ENCODE data around the gene ATP10B.
"Not testable (repeated sequence)": the region's sequence is repeated elsewhere in the genome, so short reads cannot be mapped to it uniquely, and the experiment has no call there.

Gene ATP10B, protein sequence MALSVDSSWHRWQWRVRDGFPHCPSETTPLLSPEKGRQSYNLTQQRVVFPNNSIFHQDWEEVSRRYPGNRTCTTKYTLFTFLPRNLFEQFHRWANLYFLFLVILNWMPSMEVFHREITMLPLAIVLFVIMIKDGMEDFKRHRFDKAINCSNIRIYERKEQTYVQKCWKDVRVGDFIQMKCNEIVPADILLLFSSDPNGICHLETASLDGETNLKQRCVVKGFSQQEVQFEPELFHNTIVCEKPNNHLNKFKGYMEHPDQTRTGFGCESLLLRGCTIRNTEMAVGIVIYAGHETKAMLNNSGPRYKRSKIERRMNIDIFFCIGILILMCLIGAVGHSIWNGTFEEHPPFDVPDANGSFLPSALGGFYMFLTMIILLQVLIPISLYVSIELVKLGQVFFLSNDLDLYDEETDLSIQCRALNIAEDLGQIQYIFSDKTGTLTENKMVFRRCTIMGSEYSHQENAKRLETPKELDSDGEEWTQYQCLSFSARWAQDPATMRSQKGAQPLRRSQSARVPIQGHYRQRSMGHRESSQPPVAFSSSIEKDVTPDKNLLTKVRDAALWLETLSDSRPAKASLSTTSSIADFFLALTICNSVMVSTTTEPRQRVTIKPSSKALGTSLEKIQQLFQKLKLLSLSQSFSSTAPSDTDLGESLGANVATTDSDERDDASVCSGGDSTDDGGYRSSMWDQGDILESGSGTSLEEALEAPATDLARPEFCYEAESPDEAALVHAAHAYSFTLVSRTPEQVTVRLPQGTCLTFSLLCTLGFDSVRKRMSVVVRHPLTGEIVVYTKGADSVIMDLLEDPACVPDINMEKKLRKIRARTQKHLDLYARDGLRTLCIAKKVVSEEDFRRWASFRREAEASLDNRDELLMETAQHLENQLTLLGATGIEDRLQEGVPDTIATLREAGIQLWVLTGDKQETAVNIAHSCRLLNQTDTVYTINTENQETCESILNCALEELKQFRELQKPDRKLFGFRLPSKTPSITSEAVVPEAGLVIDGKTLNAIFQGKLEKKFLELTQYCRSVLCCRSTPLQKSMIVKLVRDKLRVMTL (N-terminal part only)

DNA sequence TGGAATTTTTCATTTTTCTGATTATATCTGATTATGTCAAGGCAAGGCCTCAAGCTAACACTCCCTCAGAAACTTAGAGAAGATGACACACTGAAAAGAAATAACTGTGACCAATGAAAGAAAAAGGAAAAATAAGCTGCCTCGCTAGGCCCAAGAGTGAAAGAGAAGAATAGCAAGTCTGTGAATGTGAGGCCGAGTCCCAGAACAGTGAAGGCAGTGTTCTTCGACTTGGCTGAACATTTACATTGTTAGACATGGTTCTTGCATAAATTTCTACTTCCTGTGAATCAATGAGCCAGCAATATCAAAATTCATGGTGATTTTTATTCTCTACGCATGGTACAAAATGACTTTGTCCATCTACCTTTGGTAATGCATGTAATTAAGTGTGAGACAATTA lies at the start of gene ATP10B:
ATP10B (minus strand) TSS at position 163 of the 400 bp plus-strand sequence. CDS start 164,137 bp downstream, outside the sequence.
- no peak for DNase-seq

DNA sequence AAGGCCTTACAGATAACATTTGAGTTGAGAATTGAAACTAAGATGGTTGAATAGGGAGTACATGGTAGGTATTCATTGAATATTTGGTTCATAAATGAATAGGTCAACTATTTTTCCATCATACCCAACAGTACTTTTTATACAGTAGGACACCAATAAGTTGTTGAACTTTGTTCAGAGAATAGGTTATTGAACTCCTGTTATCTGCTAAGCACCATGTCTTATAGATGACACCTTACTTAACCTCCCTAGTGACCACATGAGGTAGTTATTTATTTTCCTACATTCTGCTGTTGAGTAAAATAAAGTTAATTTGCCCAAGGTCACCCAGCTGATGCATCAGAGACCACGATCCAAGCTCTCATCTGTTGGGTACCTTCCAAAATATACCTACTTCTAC lies 49.6 kb upstream of the ATP10B start:
- no peak for DNase-seq

DNA sequence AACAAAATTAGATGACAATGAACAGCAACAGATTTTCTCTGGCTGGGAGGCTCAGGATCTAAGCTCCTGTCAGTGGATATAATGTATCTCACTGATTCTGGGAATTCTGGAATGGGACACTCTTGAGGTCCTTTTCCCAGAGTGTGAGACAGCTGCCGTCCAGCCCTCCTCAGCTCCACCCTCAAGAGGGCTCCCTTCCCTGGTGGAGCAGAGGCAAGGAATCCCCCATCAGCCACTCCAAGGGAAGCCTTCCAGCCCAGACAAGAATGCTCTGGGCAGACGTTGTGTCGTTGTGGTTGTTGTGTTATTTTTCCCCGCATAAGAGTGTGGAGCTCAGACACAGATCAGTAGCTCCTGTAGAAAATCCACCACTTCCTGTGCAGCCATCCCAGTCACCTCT lies 47.7 kb upstream of the ATP10B start:
- DNase-seq: no peak

DNA sequence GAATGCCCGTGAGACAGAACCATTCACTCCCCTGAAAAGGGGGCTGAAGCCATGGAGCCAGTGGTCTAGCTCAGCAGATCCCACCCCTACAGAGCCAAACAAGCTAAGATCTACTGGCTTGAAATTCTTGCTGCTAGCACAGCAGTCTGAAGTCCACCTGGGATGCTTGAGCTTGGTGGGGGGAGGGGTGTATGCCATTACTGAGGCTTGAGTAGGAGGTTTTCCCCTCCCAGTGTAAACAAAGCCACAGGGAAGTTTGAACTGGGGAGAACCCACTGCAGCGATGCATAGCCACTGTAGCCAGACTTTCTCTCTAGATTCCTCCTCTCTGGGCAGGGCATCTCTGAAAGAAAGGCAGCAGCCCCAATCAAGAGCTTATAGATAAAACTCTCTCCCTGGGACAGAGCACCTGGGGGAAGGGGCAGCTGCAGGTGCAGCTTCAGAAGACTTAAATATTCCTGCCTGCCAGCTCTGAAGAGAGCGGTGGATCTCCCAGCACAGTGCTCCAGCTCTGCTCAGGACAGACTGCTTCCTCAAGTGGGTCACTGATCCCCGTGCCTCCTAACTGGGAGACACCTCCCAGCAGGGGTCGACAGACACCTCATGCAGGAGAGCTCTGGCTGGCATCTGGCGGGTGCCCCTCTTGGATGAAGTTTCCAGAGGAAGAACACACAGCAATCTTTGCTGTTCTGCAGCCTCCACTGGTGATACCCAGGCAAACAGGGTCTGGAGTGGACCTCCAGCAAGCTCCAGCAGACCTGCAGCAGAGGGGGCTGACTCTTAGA lies 41.4 kb upstream of the ATP10B start:
- not testable (repeated sequence) for DNase-seq

DNA sequence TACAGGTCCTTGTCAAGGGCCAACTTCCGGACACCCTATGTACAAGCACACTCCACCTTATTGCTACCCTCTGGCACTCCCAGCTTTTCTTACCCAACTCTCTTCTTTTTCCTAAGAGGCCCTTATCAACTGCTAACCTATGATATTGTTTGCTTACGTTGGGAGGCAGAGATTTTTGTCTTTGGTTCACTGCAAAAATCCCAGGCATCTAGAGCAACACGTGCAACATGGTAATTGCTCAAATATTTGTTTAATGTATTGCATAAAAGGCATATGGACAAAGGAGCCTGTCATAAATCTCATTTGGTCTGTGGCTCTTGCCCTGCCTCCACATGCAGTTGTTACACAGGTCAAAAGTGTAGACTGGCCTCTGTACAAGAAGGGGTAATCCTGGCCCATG lies 35.8 kb upstream of the ATP10B start:
- no peak for DNase-seq

DNA sequence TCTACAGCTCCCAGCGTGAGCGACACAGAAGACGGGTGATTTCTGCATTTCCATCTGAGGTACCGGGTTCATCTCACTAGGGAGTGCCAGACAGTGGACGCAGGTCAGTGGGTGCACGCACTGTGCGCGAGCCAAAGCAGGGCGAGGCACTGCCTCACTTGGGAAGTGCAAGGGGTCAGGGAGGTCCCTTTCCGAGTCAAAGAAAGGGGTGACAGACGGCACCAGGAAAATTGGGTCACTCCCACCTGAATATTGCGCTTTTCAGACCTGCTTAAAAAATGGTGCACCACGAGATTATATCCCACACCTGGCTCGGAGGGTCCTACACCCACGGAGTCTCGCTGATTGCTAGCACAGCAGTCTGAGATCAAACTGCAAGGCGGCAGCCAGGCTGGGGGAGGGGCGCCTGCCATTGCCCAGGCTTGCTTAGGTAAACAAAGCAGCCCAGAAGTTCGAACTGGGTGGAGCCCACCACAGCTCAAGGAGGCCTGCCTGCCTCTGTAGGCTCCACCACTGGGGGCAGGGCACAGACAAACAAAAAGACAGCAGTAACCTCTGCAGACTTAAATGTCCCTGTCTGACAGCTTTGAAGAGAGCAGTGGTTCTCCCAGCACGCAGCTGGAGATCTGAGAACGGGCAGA lies 21.7 kb upstream of the ATP10B start:
- DNase-seq: not testable (repeated sequence)

DNA sequence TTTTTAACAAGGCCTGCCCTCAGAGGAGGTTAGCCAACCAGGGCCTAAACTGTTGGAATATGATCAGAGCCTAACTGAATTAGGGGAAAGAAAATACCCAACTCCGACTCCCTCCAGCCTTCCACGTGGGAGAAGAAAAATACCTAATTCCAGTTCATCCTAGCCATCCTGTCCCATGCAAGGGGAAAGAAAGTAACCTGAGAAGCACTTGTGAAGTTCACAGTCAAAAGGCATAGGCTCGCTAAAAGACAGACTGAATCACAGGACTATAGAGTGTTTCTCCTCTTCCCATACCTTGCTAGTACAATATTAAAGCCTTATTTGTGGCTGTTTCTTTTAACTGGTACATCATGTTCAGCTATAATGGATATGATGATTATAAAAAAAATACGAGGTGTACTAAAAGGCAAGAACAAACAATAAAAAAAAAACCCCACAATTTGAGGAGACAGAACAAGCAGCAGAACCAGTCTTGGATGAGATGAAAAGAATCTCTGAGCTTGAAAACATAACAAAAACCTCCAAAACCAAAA lies 18.0 kb upstream of the ATP10B start:
- no peak for DNase-seq

DNA sequence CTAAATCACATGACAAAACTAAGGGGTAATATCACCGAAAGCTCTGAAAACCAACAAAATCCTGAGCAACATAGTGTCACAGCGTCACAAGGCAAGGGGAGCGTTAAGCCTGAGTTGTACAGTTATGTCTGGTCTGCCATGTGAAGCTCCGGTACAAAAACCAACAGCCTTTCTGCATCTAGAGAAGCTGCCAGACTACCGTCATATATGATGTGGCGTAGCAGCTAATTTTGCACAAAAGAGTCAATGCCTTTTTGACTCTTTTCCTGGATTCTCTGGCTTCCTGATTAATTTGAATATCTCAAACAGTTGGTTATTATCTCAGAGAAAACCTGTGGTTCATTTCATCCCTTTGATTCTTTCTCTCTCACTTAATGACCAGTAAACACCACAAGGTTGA lies 16.0 kb upstream of the ATP10B start:
- no peak for DNase-seq

DNA sequence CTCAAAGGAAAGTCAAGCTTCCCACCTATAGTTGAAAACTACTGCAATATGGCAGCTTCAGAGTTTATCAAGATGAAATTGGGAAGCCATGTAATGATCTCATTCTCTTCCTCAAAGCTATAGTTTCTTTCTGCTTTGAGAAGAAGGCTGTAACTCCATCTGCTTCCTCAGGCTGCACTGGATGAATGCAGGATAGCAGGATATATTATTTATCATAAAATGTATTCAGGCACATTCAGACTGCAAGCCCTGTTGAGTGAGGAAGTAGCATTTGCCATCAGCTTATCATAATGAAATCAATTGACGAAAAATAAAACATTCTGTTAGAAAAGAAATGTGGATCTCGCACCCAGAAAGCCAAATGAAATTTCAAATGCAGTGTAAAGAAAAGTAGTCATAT lies 560 bp downstream of the ATP10B start:
- no peak for DNase-seq

DNA sequence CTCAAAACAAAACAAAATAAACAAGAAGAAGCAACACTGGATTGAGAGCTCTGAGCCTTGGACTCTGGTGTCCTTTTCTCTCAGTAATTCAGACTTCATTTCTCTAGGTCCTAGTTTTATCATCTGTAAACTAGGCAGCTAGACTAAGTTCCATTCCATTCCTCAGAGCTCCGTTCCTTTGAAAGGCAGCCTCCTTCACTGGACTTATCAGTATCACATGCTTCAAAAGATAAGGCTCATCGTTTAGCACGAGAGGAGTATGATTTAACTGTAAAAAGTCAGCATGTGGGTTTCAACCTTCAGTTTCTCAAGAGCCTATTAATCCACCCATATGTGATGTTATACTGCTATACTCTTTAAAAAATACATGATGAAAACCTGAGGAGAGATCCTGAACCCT lies 1.6 kb downstream of the ATP10B start:
- no peak for DNase-seq

DNA sequence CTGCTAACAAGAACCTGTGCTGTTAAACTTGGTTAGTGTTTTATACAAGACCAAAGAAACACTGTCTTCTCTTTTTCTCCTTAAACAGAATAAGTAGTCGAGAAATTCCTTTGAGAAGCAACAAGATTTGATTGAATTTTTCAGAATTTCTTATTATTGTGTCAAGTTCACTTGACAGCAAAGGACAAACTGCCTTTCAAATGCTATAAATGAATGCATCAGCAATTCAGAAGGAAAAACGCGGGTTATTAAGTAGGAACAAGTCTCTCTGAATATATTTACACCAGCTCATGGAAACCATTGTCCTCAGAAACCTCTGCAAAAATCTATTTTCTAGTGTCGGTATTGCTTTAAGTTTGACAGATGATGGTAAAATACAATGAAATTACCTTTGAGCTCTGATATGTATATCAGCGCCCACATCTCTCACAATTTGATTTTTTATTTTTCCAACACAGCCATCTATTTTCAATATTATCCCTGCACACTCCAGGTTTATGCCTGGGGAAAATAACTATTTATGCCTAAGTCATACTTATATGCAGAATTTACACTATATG lies 4.4 kb downstream of the ATP10B start:
- DNase-seq: no peak

DNA sequence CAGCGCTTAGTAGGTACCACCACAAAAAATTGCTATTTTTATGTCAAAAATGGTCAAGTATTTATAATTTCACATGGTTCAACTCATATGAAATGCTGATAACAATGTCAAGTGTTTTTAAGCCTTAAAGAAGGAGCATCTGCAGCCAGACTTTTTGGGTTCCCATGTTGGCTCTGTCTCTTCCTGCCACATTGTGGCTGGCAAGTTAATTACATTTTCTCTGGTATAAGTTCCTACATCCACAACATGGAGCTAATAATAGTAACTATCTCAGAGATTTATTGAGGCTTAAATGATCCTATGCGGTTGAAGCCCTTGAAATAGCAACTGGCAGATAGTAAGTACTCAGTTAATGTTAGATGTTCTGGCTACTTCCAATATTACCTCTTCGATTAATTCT lies 5.4 kb downstream of the ATP10B start:
- no peak for DNase-seq

DNA sequence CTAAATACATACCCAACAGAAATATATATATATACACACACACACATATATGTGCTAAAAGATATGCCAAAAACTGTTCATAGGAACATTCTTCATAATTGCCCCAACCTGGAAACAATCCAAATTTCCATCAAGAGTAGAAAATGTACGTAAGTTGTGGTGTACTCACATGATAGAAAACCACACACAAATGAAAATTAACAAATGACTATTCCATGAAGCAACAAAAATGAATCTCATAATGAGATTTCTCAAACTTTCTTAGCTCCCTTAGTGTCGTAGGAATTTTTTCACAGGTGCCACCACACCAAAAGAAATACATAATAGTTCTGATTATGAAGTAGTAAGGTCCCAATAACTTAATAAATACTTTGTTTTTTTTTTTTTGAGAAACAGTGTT lies 7.8 kb downstream of the ATP10B start:
- DNase-seq: no peak

DNA sequence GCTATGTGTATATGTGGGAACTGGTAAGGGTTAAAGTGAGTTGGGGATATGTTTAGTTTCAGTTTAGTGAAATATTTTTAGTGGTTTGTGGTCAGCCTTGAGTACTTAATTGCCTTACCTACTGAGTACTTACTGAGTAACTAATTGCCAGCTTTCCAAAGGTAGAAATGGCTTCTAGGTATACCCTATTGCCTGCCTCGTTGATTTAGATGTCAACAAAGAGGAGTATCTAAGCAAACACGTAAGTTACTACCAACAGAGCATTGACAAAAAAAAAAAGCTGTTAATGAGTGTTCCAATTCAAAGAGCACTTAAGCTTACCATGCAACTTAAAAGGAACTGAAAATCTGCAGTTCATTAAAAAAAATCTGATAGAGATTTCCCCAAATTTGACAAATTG lies 8.8 kb downstream of the ATP10B start:
- DNase-seq: no peak

DNA sequence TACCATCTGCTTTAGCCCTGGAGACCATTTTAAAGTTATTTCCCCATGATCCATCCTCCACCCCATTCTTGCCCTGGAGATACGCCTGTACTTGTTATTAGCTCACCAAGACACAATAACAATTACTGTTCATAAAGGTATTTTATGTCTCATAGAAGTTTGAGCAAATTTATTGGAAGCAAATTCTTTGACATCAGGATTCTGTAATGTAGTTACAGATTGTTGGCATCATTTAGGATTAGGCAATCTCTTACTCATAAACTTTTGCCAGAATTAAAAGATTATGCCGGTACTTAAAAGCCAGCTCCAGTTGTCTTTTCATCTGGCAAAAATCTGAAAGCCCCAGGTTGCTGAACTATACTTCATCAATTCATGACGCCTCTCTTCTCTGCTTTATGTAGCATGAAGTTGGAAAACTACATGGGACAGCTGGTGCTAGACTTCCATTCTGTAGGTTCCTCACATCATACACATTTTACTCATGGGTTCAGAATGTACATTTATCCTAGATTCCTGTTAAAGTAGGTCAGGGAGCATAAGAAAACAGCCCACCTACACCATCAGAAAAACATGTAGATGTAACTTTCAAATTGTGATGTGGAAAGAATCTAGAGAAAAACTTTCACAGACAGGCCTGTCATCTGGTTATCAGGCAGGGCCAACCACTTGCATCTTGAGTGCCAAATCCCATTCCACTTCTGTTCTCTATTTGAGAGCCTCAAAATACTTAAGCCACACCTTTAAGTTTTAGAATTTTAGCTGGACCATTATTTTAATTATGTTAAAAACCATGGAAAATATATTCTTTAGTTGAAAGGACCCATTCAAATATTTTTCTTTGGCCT lies 14.0 kb downstream of the ATP10B start:
- no peak for DNase-seq

DNA sequence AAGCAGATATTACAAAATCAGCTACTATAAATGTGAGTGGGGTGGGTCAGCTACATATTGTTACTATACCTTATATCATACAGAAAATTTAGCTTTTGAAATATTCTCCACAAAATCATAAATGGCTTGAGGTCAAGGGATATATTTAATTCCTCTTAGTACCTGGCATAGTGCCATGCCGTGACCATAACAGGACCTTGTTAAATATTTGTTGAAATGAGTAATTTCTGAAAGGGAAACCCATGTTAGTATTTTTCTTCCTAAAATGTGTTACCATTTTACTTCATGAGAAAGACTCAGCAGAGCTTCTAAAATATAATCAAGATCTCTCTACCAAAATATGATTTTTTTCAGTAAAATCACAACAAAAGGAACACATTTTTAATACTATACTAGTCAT lies 14.8 kb downstream of the ATP10B start:
- no peak for DNase-seq

DNA sequence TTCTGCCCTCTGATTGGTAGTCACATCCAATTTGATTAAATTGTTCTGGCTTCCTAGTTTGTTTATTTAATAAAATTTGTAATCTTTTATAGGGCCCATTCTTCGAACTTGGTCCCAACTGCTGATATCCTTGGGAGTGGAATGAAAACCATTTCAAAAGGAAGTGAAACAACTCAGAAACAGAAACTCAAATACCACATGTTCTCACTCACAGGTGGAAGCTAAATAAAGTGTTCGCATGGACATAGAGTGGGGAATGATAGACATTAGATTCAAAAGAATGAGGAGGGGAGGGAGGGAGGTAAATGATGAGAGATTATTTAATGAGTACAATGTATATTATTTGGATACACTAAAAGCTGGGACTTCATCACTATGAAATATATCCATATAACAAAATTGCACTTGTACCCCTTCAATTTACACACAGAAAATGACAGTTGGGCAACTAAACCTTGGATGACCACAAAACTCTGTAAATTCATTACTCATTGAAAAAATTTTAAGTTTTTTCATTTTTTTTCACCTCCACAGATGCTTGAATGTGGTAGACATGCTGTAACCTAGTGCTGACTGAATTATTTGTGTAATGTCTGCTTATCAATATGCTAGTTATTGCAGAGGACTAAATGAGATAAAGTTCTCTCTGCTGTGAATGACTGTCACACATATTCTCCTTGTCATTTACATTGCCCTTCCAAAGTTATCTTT lies 16.0 kb downstream of the ATP10B start:
- DNase-seq: no peak

DNA sequence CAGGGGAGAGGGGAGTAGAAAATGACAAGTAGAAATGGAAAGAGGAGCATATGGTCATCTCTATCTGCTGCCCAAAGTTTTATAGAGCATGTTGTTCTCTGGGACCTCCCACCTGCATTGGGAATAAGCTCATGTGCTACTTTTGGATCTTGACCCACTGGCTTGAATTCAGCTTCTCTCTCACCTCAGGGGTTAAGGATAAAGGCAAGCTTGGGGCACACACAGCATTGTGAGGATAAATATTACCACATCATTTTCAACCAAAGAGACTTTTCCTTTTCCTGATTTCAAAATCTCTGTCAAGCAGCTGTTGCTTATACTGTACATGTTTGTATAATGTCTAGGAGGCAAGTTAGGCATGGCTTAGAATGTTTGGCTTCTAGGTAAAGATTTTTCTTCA lies 16.6 kb downstream of the ATP10B start:
- no peak for DNase-seq

DNA sequence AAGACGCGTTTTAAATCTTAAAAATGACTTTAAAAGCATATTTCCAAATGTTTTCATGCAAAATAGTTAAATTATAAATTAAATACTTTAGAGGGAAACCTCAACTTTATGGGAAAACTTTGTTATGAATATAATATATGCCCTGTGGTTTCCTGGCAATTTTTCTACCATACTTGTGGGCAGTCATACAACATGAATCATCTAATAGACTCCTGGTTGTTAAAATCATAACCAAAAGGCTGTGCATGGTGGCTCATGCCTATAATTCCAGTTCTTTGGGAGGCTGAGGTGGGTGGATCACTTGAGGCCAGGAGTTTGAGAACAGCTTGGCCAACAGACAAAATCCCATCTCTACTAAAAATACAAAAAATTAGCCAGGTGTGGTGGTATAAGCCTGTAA lies 18.2 kb downstream of the ATP10B start:
- DNase-seq: no peak

DNA sequence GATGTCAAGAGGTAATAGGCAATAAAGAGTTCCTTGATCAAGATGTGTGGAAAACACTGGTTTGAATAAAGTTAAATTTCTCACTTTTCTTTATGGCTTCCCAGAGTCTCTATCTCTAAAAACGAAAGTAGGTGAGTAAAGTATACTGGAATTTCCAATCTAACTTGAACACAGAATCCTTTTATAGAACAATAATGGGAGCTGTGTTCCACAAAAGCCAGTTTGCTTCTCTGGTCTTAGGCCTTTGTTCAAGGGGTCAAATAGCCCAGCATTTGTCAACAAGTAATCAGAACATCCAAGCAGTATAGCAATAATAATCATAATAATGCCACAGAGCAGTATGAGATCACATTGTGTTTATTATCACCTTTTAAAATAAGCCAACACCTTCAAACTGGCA lies 20.2 kb downstream of the ATP10B start:
- DNase-seq: no peak

Data from activated CD4-positive, alpha-beta T cell treated with anti-CD3 and anti-CD28 coated beads for 48 hours (primary cell).